ENCODE measurements around the gene OSR1.
"Not testable (repeated sequence)": the region's sequence is repeated elsewhere in the genome, so short reads cannot be mapped to it uniquely, and the experiment has no call there.

OSR1 gene

GRCh38 chr2:19358242-19359020 is at the start of gene OSR1:
Gene OSR1 (minus strand): TSS chr2:19358623. CDS start chr2:19353805, 4,818 bp downstream.
- no peak for DNase-seq (ENCODE audit: low read depth, low spot score)

DNA sequence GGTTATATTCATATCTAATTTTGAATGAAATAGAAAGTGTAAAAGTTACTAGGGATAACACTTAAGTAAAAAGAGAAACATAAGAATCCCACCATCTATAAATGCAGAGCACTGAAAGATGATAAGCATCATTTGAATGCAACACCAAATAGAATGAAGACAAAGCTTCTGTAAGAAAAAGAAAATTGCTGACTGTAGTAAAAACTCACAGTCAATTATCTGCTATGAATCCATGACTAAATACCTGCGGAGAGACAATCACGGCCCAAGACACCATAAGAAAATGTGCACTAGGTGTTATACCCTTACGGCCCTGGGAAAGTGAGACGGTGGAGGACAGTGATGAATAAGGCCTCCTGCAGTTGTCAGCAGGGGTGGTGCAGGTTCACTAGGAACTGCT is 45.4 kb upstream of the OSR1 start:
- DNase-seq (ENCODE audit: low read depth, low spot score): no peak

GRCh38 chr2:19392191-19392590 is 33.8 kb upstream of the OSR1 start:
- no peak for DNase-seq (ENCODE audit: low read depth, low spot score)

DNA sequence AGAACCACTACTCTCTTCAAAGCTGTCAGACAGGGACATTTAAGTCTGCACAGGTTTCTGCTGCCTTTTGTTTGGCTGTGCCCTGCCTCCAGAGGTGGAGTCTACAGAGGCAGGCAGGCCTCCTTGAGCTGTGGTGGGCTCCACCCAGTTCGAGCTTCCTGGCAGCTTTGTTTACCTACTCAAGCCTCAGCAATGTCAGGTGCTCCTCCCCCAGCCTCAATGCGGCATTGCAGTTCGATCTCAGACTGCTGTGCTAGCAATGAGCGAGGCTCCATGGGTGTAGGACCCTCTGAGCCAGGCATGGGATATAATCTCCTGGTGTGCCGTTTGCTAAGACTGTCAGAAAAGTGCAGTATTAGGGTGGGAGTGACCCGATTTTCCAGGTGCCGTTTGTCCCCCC is 31.0 kb upstream of the OSR1 start:
- not testable (repeated sequence) for DNase-seq (ENCODE audit: low read depth, low spot score)

DNA sequence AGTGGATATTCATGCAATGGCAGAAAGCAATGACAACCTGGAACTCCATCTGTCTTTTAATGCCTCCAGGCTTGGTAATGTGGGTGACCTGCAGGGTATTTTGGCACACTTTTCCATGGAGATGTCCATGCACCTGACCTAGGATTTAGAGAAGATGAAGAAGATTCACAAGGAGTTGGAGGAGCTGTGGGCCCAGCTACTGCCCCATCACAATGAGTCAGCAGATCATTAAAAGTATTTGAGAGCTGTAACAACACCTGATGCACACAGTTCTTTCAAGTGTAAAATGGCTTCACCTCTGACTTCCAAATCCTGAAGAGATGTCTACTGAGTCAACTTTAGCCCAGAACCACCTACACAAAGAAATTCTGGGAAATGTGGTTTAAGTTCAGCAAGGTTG is 22.1 kb upstream of the OSR1 start:
- DNase-seq (ENCODE audit: low read depth, low spot score): no peak

DNA sequence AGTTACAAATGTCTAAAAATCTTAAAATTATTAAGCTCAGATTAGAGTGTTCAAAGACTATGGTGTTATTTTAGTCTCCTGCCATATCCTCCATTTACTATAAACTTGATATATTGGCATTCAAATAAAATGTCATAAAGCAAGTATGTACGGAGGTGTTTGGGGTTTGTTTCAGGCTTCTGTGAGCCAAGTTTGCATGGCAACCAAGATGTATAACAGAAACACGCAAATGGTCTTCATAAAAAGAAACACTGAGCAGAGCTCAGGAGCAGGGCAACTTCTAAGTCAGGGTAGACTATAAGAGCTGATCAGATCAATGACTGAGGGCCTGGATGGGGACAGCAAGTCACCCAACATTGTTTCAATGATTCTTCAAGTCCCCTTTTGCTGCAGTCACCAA is 20.5 kb upstream of the OSR1 start:
- no peak for DNase-seq (ENCODE audit: low read depth, low spot score)

DNA sequence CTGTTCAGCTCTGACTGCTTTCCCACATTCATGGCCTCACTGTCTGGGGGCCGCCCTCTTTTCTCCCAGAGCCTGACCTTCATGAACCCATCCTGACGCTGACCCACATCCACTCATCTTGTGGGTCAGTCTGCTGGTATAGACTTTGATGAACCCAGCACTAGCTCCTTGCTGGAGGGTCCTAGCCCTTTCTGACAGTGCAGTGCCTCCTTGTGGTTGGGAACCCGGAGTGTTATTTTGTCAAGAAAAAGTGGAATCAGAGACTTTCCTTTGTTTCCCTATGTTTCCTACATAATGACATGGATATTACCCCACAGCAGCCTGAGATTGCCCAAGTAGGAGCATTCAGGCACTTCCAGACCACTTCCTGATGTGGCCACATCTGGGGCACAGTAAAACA is 19.3 kb upstream of the OSR1 start:
- no peak for DNase-seq (ENCODE audit: low read depth, low spot score)

- no peak for DNase-seq (ENCODE audit: low read depth, low spot score)
These were observed 14.9 kb upstream of the OSR1 start for GRCh38 chr2:19373352-19373751.

DNA sequence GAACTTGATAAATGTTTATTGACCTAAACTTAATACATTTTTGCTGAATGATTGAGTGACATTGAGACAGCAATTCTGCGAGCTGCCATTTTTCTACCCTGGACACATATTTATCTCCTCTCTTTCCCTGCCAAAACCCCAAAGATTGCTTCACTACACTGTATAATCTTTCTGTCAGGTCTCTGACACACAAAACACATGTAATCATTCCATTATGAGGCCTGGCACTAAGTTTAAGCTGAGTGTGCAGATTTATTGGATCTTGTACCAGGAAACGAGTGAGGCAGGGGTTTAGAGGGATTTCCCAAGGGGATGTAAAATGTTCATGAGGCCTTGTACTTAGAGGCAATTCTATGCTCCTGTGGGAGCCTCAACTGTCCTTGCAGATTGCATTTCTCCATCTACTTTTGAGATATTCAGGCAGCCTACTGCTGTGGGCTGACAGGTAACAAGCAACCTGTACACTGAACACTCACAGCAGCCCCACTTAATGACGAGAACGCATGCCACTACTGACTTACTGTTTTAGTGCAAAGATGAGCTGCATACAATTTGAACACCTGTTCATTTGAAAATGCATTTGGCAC is 13.7 kb upstream of the OSR1 start:
- DNase-seq (ENCODE audit: low read depth, low spot score): no peak

DNA sequence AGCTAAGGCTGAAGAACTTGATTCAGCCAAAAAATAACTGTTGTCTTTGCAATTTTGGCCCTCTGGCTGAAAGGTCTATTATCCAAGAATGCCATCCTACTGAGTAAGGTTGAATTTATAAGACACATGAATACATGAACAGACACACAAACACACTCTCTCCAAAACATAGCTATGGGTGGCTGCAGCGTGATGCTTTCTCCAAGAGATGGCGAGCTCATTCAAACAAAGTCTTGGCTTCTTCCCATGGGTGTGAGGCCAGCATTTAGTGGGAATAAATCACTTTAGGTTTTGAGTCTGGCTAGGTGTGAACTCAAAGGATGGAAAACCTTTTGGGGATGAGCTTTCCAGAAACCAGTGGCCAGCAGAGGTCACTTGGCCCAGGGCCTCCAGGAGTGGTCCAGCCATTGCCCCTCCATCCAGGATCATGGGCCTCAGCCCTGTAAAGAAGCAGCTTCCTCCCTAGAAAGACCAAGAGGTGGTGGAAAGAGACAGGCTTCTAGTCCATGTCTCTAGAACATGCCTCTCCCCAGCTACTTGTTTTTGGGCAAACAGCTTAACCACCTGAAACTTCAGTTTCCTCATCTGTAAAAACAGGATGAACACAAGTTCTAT is 11.0 kb upstream of the OSR1 start:
- DNase-seq (ENCODE audit: low read depth, low spot score): no peak

DNA sequence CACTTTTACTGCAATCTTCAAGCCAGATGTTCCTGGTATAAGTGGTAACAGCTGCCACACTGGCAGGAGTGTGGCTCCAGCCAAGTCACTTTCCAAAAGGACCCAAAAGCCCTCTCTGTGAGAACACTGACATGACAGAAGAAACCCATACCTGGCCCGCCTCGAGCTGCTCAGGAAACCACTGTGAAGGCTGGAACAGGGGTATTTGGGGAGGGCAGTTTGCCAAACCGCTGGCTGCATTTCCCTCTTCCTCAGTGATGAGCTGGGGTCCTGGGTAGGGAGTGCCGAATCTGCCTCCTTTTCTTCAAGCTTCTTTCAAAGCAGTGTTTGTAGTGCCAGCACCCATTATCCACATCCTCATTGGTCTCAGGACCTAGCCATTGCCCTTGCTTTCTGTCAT is 10.3 kb upstream of the OSR1 start:
- no peak for DNase-seq (ENCODE audit: low read depth, low spot score)

DNA sequence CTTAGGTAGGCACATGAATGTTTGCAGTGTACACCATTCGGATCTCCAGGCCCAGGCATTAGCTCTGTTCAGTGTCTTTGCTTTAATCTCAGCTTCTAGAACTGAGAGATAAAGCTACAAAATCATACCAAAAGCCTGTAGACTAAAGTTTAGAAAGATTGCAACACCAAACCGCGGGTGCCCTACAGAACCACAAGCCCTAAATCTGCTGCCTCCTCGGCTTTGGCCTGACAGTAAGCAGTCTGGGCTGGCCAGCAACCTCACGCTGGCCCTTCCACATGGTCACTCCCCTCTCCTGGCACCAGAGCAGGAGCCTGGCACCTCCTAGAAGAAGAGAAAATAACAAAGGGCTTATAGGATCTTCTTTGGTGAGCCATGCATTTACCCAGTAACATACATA is 8.9 kb upstream of the OSR1 start:
- no peak for DNase-seq (ENCODE audit: low read depth, low spot score)

DNA sequence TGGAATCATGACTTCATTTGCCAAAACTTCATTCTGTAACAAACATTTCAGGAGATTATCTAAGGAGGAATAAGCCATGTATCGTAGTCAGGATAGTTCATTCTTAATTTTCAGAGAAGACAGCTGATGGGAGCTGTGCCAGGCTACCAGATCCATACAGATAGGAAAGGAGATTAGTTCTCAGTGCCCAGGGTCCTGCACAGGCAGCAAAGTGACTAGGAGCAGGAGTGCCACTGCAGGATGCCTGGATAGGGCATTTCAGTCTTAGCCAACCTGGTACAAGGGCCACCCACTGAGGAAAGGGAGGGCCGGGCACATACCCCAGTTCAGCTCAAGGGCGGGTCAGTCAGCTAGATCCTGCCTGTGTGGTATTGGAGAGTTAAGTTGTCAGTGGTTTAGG is 6.7 kb upstream of the OSR1 start:
- DNase-seq (ENCODE audit: low read depth, low spot score): no peak

DNA sequence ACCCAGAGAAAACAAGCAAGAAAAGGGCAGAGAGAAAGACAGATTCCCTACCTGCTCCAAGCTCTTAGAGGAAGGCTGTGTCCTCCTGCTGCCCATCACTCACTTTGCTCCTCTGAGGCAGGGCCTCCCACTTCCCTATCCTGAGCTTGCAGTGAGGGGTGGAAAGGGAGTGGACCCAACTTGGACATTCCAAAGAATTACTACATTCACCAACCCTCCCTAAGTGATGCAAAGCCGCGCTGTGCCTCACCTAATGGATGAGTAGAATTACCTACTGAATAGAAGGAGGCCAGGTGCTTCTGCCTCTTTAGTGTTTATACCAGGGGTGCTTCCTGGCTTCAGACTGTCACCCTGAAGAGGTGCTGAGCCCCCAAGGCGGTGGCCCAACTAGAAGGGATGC is 5.6 kb upstream of the OSR1 start:
- DNase-seq (ENCODE audit: low read depth, low spot score): no peak

GRCh38 chr2:19363474-19363778 is 5.0 kb upstream of the OSR1 start:
- DNase-seq (ENCODE audit: low read depth, low spot score): no peak

- DNase-seq (ENCODE audit: low read depth, low spot score): peak; percentile 78
These were observed 4.5 kb upstream of the OSR1 start for GRCh38 chr2:19362755-19363473.

GRCh38 chr2:19362094-19362754 is 3.8 kb upstream of the OSR1 start:
- no peak for DNase-seq (ENCODE audit: low read depth, low spot score)

- no peak for DNase-seq (ENCODE audit: low read depth, low spot score)
These were observed 3.0 kb upstream of the OSR1 start for GRCh38 chr2:19361325-19361990.

DNA sequence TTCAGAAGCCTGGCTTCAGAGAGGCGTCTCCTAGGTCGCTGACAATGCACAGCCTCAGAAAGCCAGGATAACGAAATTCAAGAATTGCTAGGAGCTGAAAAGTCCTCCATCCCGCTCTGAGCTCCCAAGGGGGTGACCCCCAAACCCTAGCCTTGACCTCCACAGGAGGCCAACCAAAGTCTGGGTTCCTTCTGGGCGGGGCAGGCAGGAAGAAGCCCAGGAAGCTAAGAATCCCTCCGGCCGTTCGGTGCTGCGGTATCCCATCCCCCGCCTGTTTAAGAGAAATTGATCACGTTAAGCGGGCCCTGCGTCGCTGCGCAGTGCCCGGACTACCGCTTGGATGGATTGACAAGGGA is 2.5 kb upstream of the OSR1 start:
- no peak for DNase-seq (ENCODE audit: low read depth, low spot score)

- DNase-seq (ENCODE audit: low read depth, low spot score): no peak
These were observed 2.0 kb upstream of the OSR1 start for GRCh38 chr2:19360266-19360965.

GRCh38 chr2:19359456-19359855 is 1.0 kb upstream of the OSR1 start:
- no peak for DNase-seq (ENCODE audit: low read depth, low spot score)

Data from smooth muscle cell of the brain vasculature (primary cell).